Osteoblast (primary cell): ENCODE results near the gene IGF1R. TPM values are rescaled to one million over a fixed set of nuclear protein-coding genes. Genes with fewer than 3 reads are reported as not detected.
"Not testable (repeated sequence)": the region's sequence is repeated elsewhere in the genome, so short reads cannot be mapped to it uniquely, and the experiment has no call there.

Experiments used
- DNase-seq: peaks from one replicate; pipeline ENCODE4 v3.0.0; 2011; ENCODE audit warnings: low spot score, mixed read lengths; ENCODE audit not compliant: insufficient read length; ENCODE audit errors: missing footprints
- H2AFZ ChIP-seq: 2 replicates; pipeline ENCODE4 v1.6.0; 2011; ENCODE audit warnings: mild to moderate bottlenecking, low read length
- H3K27ac ChIP-seq: 2 replicates; pipeline ENCODE4 v1.5.1; 2011; ENCODE audit warnings: mild to moderate bottlenecking, low read depth, low read length, moderate library complexity
- H3K27me3 ChIP-seq: 2 replicates; pipeline ENCODE4 v1.6.0; 2012; ENCODE audit warnings: mild to moderate bottlenecking, control low read depth, inconsistent platforms, low read length, moderate library complexity; ENCODE audit not compliant: insufficient read depth
- H3K36me3 ChIP-seq: 2 replicates; pipeline ENCODE4 v1.5.1; 2011; ENCODE audit warnings: mild to moderate bottlenecking, low read length, control low read depth, moderate library complexity; ENCODE audit not compliant: insufficient read depth
- H3K4me1 ChIP-seq: 2 replicates; pipeline ENCODE4 v1.5.1; 2011; ENCODE audit warnings: mild to moderate bottlenecking, low read length, control low read depth, moderate library complexity; ENCODE audit not compliant: insufficient read depth
- H3K4me2 ChIP-seq: 2 replicates; pipeline ENCODE4 v1.6.0; 2011; ENCODE audit warnings: mild to moderate bottlenecking, low read length; ENCODE audit not compliant: insufficient read depth
- H3K4me3 ChIP-seq: fragments of 200-600 bp; sonication (generic); 3 replicates; pipeline ENCODE4 v1.5.1; 2012; ENCODE audit warnings: mild to moderate bottlenecking, low read length, inconsistent platforms; ENCODE audit not compliant: insufficient read depth
- H3K79me2 ChIP-seq: 2 replicates; pipeline ENCODE4 v1.6.0; 2012; ENCODE audit warnings: mild to moderate bottlenecking, low read length, control low read depth, inconsistent platforms; ENCODE audit not compliant: insufficient read depth
- H3K9me3 ChIP-seq: 2 replicates; pipeline ENCODE4 v1.5.1; 2011; ENCODE audit warnings: low read depth, low read length, control low read depth
- H4K20me1 ChIP-seq: 2 replicates; pipeline ENCODE4 v1.6.0; 2012; ENCODE audit warnings: mild to moderate bottlenecking, low read length, control low read depth; ENCODE audit not compliant: insufficient read depth
- CTCF ChIP-seq: IDR thresholded peaks from 2 replicates; pipeline ENCODE4 v1.5.1; 2011; ENCODE audit warnings: mild to moderate bottlenecking, low read depth, low read length, moderate library complexity; ENCODE audit errors: extremely low read depth
- total RNA-seq: library from RNA; depleted of rRNA; stranded (reverse); fragments of >200 nt; gene quantifications from 2 replicates; pipeline ENCODE4 v1.2.3, GENCODE V29; 2012

Gene IGF1R
- total RNA-seq, 1 donor: 18.8 TPM

DNA sequence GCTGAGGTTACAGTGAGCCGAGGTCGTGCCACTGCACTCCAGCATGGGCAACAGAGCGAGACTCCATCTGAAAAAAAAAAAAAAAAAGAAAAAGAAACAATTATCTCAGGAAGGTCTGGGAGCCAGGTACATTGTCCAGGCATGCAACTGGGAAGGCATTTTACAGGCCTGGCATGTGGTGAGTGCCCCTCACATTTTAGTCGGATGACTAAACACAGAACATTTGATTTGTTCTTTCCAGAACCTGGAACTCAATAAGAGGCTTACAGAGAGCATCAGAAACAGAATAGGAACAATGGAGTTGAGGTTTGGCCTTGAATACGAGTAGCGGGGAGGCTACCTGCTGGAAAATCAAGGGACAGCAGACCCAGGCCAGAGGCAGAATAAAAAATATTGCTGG is 33.7 kb upstream of the IGF1R start:
- no peaks in the 10 kb centered on the region for H3K36me3 ChIP-seq
- H3K27ac ChIP-seq: no peak overlapping the region
- no peaks in the 10 kb centered on the region for H3K79me2 ChIP-seq
- no peaks in the 10 kb centered on the region for H4K20me1 ChIP-seq
- H3K9me3 ChIP-seq: no peaks in the 10 kb centered on the region
- no peak overlapping the region for H3K4me3 ChIP-seq
- TF ChIP-seq CTCF: no peak
- peaks cover 4% of the 10 kb centered on the region for H3K27me3 ChIP-seq
- no peaks in the 10 kb centered on the region for H3K4me1 ChIP-seq
- no peak overlapping the region for H2AFZ ChIP-seq
- no peak overlapping the region for H3K4me2 ChIP-seq
- no peak for DNase-seq

- no peaks in the 10 kb centered on the region for H3K9me3 ChIP-seq
- H4K20me1 ChIP-seq: no peaks in the 10 kb centered on the region
- no peak for DNase-seq
- no peak overlapping the region for H2AFZ ChIP-seq
- H3K4me1 ChIP-seq: no peaks in the 10 kb centered on the region
- no peak overlapping the region for H3K27ac ChIP-seq
- no peaks in the 10 kb centered on the region for H3K36me3 ChIP-seq
- TF ChIP-seq CTCF: no peak
- H3K27me3 ChIP-seq: peaks cover 18% of the 10 kb centered on the region
- no peaks in the 10 kb centered on the region for H3K79me2 ChIP-seq
- no peak overlapping the region for H3K4me3 ChIP-seq
- no peak overlapping the region for H3K4me2 ChIP-seq
Observed at GRCh38 chr15:98616397-98616796, 31.9 kb upstream of the IGF1R start.

GRCh38 chr15:98617328-98617980 is 30.9 kb upstream of the IGF1R start:
- H3K27me3 ChIP-seq: peaks cover 22% of the 10 kb centered on the region

DNA sequence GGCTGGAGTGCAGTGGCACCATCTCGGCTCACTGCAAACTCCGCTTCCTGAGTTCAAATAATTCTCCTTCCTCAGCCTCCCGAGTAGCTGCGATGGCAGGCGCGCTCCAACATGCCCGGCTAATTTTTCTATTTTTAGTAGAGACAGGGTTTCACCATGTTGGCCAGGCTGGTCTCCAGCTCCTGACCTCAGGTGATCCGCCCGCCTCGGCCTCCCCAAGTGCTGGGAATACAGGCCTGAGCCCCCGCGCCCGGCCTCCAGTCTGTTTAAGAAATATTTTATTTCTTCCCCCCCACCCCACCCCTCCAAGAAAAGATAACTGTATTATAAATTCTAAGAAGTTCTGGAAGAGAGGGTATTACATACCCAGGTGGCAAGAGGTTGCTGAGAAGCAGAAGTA is 29.8 kb upstream of the IGF1R start:
- not testable (repeated sequence) for H3K4me2 ChIP-seq, H2AFZ ChIP-seq, DNase-seq, H4K20me1 ChIP-seq, H3K4me1 ChIP-seq, H3K4me3 ChIP-seq, H3K79me2 ChIP-seq, H3K27ac ChIP-seq, H3K36me3 ChIP-seq, H3K9me3 ChIP-seq
- H3K27me3 ChIP-seq: peaks cover 26% of the 10 kb centered on the region

More at GRCh38 chr15:98617328-98617980, 30.9 kb upstream of the IGF1R start:
- no peak for DNase-seq
- Histone ChIP-seq H3K4me2 (no peak overlapping the region), H2AFZ (no peak overlapping the region), H3K4me3 (no peak overlapping the region), H3K4me1 (no peaks in the 10 kb centered on the region), H4K20me1 (no peaks in the 10 kb centered on the region), H3K36me3 (no peaks in the 10 kb centered on the region), H3K79me2 (no peaks in the 10 kb centered on the region), H3K27ac (no peak overlapping the region), H3K9me3 (no peaks in the 10 kb centered on the region)
- TF ChIP-seq CTCF: no peak
